Measurements from ENCODE around the gene CFAP157. TPM values are rescaled to one million over a fixed set of nuclear protein-coding genes. Genes with fewer than 3 reads are reported as not detected.

Gene CFAP157
- total RNA-seq, 2 experiments from 2014 or later: 0.11 TPM; not detected in 1

GRCh38 chr9:127728808-127729207, 22.0 kb downstream of the CFAP157 start:
- no peak overlapping the region for H3K27ac Mint-ChIP-seq
- peaks cover 3% of the 10 kb centered on the region for H3K4me1 Mint-ChIP-seq (ENCODE audit: low read depth)
- intact Hi-C loops (cut with micrococcal nuclease): no loop called here
- no peaks in the 10 kb centered on the region for H3K27me3 Mint-ChIP-seq
- H3K36me3 Mint-ChIP-seq (ENCODE audit: low read depth): peaks cover 2% of the 10 kb centered on the region
- no peak for TF ChIP-seq CTCF (IDR thresholded peaks at IDR 0.05)
- ChIA-PET CTCF (interaction anchor here (0.9 to 1.3 kb wide), 4 partner anchors 36 to 224 kb away, joined by 3 to 4 read pairs (median 4); no protein-coding TSS in a partner anchor), POLR2A (interaction anchor here (0.8 kb wide), 1 partner anchor 13 kb away, joined by 3 read pairs; the partner anchor contains the start of gene PTRH1)
- no peaks in the 10 kb centered on the region for H3K9me3 Mint-ChIP-seq
- ATAC-seq (no peak), DNase-seq (no peak)
- no peak overlapping the region for H3K4me3 Mint-ChIP-seq

- H3K27ac Mint-ChIP-seq: no peak overlapping the region
- H3K36me3 Mint-ChIP-seq (ENCODE audit: low read depth): peaks cover 2% of the 10 kb centered on the region
- no peak for TF ChIP-seq CTCF (IDR thresholded peaks at IDR 0.05)
- ATAC-seq: no peak
- intact Hi-C loops (cut with micrococcal nuclease): loop anchor here (5.0 to 10.0 kb wide), 2 partner anchors 137 to 225 kb away; no protein-coding TSS in a partner anchor
- ChIA-PET CTCF (interaction anchor here (0.9 to 1.3 kb wide), 3 partner anchors 35 to 204 kb away, joined by 3 to 4 read pairs (median 4); no protein-coding TSS in a partner anchor), POLR2A (interaction anchor here (0.6 to 0.8 kb wide), 2 partner anchors 14 to 87 kb away, joined by 3 read pairs; partner anchors contain the start of gene PTRH1)
- no peaks in the 10 kb centered on the region for H3K9me3 Mint-ChIP-seq
- no peak overlapping the region for H3K4me3 Mint-ChIP-seq
- DNase-seq: no peak
- peaks cover 8% of the 10 kb centered on the region for H3K4me1 Mint-ChIP-seq (ENCODE audit: low read depth)
- no peaks in the 10 kb centered on the region for H3K27me3 Mint-ChIP-seq
Observed at GRCh38 chr9:127729522-127730256, 22.9 kb downstream of the CFAP157 start.

- H3K4me3 Mint-ChIP-seq: no peak overlapping the region
- H3K36me3 Mint-ChIP-seq (ENCODE audit: low read depth): peaks cover 2% of the 10 kb centered on the region
- intact Hi-C loops (cut with micrococcal nuclease): loop anchor here (5.0 to 10.0 kb wide), 2 partner anchors 138 to 225 kb away; no protein-coding TSS in a partner anchor
- no peak overlapping the region for H3K27ac Mint-ChIP-seq
- CTCF ChIA-PET: interaction anchor here (0.8 kb wide), 1 partner anchor 140 kb away, joined by 3 read pairs; no protein-coding TSS in a partner anchor
- POLR2A ChIA-PET: no interaction called here
- ATAC-seq (no peak), DNase-seq (no peak)
- H3K9me3 Mint-ChIP-seq: no peaks in the 10 kb centered on the region
- TF ChIP-seq CTCF (IDR thresholded peaks at IDR 0.05): no peak
- no peaks in the 10 kb centered on the region for H3K27me3 Mint-ChIP-seq
- H3K4me1 Mint-ChIP-seq (ENCODE audit: low read depth): peaks cover 8% of the 10 kb centered on the region
Observed at GRCh38 chr9:127730262-127730661, 23.5 kb downstream of the CFAP157 start.

- Mint-ChIP-seq H3K9me3 (no peaks in the 10 kb centered on the region), H3K4me1 (ENCODE audit: low read depth) (peaks cover 15% of the 10 kb centered on the region), H3K36me3 (ENCODE audit: low read depth) (peaks cover 2% of the 10 kb centered on the region), H3K27me3 (no peaks in the 10 kb centered on the region), H3K27ac (no peak overlapping the region), H3K4me3 (no peak overlapping the region)
- DNase-seq: no peak
- ChIA-PET POLR2A (interaction anchor here (0.9 to 1.2 kb wide), 3 partner anchors 9 to 123 kb away, joined by 3 to 4 read pairs (median 3); no protein-coding TSS in a partner anchor), CTCF (interaction anchor here (0.8 to 1.0 kb wide), 3 partner anchors 141 to 387 kb away, joined by 3 to 4 read pairs (median 3); no protein-coding TSS in a partner anchor)
- no peak for TF ChIP-seq CTCF (IDR thresholded peaks at IDR 0.05)
- ATAC-seq: no peak
- intact Hi-C loops (cut with micrococcal nuclease): loop anchor here (5.0 to 10.0 kb wide), 2 partner anchors 139 to 226 kb away; no protein-coding TSS in a partner anchor
Observed at GRCh38 chr9:127730799-127731410, 24.1 kb downstream of the CFAP157 start.
